Vagina (tissue), 2 donors: ENCODE measurements around the gene BTG1.

Experiments used
- POLR2A ChIP-seq, 2 donors: fragments of 450-650 bp; IDR thresholded peaks; one replicate each; pipeline ENCODE4 v1.6.1; 2017; ENCODE audit warnings: antibody characterized with exemption in 2 of 2, mild to moderate bottlenecking in 2 of 2, moderate library complexity in 2 of 2
- POLR2AphosphoS5 ChIP-seq, 2 donors: sonication (generic); formaldehyde crosslinking; IDR thresholded peaks; one replicate each; pipeline ENCODE4 v1.9.0; 2017; ENCODE audit warnings: antibody characterized with exemption in 2 of 2, mild to moderate bottlenecking in 2 of 2, low read depth in 1 of 2; ENCODE audit not compliant: insufficient read depth in 1 of 2
- TF ChIP-seq, protein P1 (sequence below), 3 experiments: fragments of 450-650 bp in 2 of 3; fragments of 200-600 bp in 1 of 3; sonication (generic) in 1 of 3; IDR thresholded peaks; one replicate each; pipeline ENCODE4 v1.5.1; 2017 to 2019; ENCODE audit warnings: antibody characterized with exemption in 3 of 3, mild to moderate bottlenecking in 2 of 3, moderate library complexity in 2 of 3

DNA sequence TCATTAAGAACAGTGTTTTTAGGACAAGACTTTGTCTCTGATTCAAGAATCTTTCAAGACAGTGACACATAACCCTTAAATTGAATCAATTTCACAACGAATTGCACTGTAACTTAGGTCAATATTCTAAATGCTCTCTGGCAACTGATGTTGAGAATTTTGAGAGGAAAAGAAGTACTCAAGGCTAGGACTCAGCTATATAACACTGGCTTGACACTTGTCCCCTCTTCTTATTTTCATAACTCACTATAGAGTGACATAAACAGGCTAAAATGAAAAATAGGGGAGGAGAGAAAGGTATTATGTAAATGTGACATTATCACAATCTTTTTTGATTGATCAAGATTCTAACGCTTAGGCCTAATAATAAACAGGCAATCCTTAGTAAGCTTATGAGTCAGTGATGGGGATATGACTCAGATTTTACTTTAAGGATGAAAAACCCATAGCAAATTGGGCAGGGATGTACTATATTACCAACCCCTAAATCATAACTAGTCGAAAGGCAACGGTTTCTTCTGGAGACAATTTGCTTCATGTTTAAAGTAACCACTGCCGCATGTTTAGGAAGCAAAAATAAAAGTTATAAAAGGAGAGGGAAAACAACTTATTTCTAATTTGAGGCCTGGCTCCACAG, 10.9 kb downstream of the BTG1 start:
- TF ChIP-seq, protein P1, sequence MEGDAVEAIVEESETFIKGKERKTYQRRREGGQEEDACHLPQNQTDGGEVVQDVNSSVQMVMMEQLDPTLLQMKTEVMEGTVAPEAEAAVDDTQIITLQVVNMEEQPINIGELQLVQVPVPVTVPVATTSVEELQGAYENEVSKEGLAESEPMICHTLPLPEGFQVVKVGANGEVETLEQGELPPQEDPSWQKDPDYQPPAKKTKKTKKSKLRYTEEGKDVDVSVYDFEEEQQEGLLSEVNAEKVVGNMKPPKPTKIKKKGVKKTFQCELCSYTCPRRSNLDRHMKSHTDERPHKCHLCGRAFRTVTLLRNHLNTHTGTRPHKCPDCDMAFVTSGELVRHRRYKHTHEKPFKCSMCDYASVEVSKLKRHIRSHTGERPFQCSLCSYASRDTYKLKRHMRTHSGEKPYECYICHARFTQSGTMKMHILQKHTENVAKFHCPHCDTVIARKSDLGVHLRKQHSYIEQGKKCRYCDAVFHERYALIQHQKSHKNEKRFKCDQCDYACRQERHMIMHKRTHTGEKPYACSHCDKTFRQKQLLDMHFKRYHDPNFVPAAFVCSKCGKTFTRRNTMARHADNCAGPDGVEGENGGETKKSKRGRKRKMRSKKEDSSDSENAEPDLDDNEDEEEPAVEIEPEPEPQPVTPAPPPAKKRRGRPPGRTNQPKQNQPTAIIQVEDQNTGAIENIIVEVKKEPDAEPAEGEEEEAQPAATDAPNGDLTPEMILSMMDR (IDR thresholded peaks at IDR 0.05) = no peak
- TF ChIP-seq POLR2A (IDR thresholded peaks at IDR 0.05) = no peak
- TF ChIP-seq POLR2AphosphoS5 (IDR thresholded peaks at IDR 0.05; ENCODE audit: insufficient read depth in 1 of 2, low read depth in 1 of 2) = no peak
